HG02884 (cell line): ENCODE results near the gene AP1S3.
A peak's percentile ranks its signal among the peaks of the same experiment; 100 is the strongest.

Source experiments
- ATAC-seq: cut with Tn5 transposase; IDR thresholded peaks from one replicate; pipeline ENCODE4 v1.9.1; 2021; ENCODE audit warnings: mild to moderate bottlenecking, moderate library complexity; ENCODE audit not compliant: unreplicated experiment

The AP1S3 gene

DNA sequence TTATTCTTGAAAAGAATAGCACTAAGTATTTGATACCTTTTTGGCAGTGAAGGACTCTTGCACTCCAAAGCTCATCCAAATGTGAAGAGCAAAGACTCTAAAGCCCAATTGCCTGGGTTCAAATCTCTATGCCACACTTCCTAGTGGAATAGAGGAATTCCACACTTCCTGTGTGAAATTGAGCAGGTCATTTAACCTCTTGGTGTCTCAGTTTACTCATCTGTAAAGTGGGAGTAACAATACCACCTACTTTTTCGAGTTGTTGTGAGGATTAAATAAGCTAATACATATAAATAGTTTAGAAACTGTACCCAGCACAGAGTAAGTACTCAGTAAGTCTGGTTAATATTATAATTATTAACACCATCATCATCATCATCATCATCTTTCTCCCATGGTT, 72.6 kb downstream of the AP1S3 start:
- ATAC-seq = no peak

DNA sequence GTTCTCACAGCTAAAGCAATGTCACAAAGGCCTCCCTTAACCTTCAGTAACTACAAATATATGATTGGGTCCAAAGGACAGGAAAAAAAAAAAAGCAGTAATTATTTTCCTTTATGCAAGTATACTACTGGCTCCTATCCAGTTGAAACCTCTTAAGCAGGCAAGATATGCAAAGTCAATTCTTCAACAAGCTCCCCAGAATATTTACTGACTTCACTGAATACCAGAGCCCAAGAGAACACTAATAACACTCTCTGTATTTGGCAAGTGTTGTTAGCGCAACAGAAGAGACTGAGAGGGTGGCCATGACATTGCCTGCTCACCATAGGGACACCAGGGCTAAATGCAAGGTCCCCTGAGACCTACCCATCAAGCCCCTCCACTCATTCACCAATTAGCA, 74.5 kb downstream of the AP1S3 start:
- ATAC-seq = no peak

DNA sequence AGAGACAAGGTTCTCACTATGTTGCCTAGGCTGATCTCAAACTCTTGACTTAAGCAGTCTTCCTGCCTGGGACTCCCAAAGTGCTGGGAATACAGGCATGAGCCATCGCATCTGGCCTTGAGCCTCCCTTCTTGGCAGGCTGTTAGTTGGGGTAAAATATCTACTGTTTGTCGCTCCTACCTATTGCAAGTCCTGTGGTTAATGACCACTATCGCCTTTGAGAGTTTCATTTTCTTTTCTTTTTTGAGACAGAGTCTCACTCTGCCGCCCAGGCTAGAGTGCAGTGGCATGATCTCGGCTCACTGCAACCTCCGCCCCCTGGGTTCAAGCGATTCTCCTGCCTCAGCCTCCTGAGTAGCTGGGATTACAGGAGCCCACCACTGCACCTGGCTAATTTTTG, 75.6 kb downstream of the AP1S3 start:
- peak; percentile 66 for ATAC-seq

DNA sequence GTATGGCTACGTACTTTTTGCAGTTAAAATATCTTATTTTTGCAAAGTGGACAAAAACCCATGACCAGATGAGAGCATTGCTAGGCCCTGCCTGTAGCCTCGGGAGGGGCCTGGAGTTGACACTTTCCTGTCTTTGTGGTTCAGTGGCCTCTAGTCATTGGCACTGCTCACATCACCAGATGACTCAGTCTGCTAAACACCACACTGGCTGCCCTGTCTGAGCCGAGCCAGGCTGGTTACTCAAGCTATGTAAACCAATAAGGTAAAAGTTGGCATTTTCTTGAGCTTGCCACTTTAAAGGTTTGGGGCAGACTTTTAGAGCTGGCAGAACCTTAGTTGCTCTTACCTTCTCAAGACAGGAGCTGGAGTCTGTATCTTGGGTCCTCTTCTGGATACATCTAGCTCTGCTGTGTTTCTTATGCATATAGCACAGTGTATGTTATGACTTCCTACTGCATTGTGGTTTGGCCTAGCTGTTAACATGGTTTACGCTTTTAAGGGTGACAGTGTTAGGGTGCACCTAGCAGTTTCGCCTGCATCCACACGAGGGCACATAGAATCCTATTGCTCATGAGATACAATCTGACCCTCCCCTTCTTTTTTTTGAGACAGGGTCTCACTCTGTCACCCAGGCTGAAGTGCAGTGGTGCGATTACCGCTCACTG, 76.4 kb downstream of the AP1S3 start:
- ATAC-seq = peak; percentile 66

DNA sequence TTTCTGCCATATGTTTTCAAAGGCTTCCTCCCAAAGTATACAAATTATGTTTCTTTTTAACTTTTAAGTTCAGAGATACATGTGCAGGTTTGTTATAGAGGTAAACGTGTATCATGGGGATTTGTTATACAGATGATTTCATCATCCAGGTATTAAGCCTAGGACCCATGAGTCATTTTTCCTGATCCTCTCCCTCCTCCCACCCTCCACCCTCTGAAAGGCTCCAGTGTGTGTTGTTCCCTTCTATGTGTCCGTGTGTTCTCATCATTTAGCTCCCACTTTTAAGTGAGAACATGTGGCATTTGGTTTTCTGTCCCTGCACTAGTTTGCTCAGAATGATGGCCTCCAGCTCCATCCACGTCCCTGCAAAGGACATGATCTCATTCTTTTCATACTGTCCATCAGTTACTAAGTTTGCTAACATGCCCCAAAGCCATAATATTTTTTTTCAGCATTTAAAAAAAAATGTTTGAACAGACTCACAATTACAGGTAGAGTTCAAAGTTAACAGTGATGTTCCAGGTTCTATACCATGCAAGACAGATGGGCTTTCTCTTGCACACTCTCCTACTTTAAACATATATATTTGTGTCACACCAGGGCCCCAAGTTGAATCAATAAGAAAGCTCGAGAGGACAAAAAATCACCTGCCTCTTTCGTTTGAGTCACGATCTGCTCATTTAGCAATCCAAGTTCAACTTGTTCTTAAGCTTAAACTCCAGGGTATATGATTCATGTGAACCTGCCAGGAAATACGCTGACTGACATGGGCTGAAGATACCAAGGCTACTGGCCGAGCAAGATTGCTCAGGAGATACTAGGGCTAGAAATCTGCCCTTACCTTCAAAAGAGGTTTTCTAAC, 77.6 kb downstream of the AP1S3 start:
- no peak for ATAC-seq

DNA sequence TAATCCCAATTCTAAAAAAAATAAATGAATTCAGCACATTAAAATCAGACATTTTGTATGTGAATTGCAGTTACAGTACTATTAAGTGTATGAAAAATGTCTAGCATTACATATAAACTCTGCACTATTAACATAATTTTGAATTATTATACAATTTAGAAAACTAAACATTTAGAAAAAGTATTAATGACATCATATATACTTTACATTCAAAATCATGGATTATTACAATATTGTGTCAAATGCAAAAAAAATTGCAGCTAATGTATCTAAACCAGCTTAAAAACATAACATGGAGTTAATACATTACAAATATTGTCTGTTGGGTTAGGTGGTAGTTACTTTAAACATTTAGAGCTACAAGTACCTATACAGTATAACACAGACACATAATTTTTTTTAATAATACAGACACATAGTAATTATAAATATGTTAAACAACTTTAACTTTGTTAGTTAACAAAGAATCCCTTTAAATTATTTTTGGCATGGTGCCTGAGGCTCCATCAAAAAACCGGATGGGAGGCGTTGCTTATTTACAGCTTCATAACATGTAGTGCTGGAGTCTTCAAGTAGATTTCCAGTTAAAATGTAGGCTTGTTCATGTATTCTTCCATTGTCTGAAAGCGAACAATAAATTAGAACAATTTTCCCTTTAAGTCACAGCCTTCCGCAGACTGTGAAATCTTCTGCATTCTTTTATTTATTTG, 79.1 kb downstream of the AP1S3 start:
- ATAC-seq = no peak

DNA sequence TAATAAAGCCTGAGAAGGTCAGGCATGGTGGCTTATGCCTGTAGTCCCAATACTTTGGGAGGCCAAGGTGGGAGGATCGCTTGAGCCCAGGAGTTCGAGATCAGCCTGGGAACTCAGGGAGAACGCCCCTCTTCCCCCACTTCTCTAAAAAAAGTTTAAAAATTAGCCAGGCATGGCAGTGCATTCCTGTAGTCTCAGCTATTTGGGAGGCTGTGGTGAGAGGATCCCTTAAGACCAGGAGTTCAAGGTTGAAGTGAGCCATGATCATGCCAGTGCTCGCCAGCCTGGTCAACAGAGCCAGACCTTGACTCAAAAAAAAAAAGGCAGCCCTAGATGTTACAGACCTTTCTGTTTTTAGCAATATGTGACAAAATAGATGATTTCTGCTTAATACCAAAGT, 83.4 kb downstream of the AP1S3 start:
- ATAC-seq = no peak

DNA sequence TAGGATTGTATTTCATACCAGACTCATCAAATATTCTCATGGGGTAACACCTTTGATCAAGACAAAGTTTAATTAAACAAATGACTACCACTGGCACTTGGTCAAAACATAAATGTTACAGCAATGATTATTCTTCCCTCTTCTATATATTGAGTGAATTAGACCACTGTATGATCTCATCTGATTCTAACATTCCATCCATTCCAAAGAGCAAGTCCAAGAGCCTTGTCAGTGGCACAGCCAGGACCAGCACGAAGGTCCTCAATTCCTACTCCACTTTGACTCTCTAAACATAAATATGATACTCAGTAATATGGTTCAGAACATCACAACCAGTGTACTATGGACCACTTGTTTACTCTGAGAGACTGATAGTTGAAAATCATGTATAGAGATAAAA, 86.4 kb downstream of the AP1S3 start:
- ATAC-seq = no peak

DNA sequence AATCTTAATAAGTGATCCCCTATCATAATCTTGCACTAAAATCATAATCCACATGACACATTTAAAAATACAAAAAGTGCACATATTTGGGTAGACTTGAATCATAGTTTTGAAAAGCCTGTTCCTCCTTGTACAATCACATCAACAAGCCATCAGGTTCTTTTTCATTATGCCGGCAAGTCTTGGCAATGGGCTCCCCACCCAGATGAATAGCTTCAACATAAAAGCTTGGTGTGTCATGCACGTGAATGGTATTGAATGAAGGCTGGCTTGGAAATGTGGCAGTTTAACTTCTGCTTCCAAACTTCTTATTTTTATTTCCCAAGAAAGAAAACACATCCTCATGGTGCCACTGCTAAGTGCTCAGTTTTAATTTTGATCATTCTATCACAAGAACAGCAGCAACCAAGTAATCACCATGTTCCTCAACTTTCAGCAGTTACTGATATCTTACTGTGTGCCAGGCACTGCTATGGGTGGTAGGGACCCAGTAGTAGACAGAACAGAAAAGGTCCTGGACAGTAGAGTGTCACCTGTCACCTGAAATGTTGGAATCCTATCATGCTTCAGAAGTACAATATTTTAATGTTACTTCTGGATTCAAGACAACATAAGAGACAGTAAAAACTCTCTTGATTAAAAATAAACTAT, 89.9 kb downstream of the AP1S3 start:
- no peak for ATAC-seq

DNA sequence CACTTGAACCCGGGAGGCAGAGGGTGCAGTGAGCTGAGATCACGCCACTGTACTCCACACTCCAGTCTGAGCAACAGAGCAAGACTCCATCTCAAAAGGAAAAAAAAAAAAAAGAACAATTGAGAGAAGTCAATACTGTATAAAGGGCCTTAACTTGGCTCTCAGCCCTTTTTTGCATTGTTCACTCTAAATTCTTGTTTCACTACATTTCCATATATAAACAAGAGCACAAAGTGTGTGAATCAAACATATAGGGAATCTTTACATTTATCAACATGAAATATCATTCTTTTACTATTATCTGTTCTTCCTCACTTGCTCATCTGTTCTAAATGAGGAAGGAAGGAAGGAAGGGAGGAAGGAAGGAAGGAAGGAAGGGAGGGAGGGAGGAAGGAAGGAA, 90.8 kb downstream of the AP1S3 start:
- no peak for ATAC-seq

DNA sequence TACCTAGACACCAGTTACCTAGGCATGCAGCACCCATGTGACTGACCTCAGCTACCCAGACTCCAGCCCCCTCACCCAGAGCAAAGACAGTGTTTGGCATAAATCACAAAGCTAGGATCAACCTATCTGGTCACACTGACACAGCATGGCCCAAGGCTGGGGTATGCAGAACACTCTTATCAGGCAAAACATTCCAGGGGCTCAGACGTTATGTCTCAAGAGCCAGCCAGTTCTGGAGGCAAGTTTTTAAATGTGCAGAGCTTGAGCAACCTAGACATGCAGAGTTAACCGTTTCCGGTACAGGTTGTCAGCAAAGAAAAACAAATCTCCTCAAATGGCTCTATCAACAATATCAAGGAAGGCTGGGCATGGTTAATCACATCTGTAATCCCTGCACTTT, 92.8 kb downstream of the AP1S3 start:
- ATAC-seq = no peak

DNA sequence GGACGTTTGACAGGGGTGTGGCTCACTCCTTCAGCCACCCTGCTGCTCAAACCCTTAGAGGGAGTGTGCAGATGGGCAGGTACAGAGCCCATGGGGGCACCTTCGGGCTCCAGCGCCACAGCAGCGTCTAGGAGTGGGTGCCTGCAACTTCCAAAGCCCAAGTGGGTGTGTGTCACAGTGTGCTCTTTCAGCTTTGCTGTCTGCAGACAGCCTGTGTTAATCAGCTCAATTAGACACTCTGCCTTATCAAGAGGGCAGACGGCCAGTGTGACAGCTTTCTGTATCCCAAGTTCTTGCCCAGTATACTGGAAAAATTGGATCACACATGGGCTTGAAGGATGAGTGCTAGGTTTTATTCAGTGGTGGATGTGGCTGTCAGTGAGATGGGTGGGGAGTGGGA, 96.7 kb downstream of the AP1S3 start:
- no peak for ATAC-seq

DNA sequence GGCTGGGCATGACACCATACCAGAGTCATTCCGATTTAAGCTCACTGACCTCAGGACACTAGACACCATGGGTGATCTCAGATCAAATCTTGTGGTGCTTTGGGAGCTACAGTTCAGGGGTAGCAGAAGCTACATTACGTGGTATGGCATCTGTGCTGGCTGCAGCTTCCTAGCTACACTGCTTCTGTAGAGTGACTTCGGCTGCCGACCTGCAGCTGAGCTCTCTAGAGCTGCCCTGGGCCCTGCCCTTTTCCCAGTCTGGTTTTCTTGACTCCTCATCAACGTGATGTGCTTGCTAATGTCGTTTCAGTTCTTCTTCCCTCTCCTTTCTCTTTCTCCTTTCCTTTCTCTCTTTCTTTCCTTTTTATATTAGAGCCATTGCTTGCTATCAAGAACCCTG, 100.2 kb downstream of the AP1S3 start:
- no peak for ATAC-seq

DNA sequence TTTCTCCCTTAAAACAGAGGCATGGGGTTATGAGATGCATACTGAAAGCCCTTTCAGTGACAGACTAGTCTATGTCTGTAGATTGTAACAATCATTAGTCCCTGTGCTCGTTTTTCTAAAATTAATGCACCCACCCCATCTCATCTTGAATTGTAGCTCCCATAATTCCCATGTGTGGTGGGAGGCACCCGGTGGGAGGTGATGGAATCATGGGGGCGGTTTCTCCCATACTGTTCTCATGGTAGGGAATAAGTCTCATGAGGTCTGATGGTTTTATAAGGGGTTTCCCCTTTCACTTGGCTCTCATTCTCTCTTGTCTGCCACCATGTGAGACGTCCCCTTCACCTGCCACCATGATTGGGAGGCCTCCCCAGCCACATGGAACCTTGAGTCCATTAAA, 100.9 kb downstream of the AP1S3 start:
- ATAC-seq = no peak

DNA sequence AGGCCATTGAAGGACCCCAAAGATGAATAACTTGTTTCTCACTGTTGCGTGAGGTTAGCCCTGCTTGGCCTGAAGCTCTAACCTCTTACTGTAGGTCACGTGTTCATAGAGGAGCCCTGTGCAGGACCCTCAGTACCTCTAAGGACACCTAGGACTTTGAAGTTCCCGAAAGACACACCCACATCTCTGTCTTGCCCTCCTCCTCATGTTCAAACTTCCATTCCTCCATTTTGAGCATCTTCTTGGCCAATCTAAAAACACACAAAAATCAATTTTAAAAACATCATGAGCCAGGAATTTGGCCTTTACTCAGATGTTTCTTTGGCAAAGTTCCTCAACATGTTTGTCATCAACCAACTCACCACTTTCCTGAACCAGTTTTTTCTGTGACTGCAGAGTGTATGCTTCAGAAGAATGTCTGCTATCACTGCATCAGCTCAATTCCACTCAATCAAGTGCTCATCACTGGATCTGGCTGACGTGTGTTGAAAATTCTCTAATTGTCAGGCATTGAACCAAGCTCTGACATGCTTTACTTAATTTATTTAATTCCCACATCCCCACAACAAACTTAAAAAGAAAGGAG, 101.6 kb downstream of the AP1S3 start:
- no peak for ATAC-seq

DNA sequence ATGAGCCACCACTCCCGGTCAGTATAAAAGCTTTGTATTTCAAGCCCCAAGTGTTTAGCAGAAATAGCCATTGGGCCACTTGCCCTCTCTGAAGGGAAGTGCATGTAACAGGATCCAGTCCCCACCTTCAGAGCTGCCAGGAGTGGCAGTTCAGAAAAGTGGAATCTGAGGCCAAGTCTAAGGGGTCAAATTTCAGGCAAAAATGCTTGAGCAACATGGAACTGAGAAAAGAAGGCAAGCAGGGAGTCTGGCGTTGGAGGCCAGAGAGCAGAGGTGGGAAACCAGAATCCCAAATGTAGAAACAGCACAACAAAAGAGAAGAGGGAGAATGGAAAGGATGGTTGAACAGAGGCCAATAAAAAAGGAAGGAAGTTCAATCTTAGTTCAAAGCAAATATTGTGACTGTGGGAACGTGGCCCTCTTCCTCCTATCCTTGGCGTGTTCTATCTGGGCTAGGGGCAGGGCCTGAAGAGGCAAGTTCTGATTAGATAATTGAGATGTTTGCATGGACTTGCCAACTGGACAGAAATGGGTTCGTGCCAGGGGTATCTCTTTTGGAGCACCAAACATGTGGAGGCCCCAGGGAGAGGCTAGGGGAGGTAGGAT, 102.2 kb downstream of the AP1S3 start:
- no peak for ATAC-seq

DNA sequence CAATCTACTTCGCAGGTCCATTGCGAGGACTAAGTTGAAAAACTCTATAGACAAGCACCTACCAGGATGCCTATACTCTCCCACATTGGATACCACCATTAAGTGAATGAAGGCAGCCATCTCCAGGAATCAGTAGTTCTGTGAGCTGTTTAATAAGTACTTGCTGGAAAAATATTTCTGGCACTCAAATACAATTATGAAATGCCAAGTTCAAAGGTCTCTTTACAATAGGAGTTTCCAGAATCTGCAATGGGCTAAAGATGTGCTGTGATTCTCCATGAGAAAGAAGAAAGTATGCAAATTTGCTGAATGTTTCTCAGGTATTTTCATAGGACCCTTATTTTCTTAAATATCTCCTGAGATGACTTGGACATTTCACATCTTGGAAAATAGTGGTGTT, 103.0 kb downstream of the AP1S3 start:
- no peak for ATAC-seq

DNA sequence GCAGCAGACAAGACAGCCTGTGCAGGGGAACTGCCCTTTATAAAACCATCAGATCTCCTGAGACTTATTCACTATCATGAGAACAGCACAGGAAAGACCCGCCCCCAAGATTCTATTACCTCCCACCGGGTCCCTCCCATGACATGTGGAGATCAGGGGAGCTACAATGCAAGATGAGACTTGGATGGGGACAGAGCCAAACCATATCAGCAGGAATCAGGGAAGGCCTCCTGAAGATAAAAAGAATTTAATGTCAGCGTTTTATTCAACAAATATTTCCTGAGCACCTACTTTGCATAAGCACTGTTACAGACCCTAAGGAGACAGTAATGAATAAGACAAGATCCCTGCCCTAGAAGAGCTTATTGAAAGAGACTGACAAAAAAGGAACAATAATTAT, 105.0 kb downstream of the AP1S3 start:
- no peak for ATAC-seq

DNA sequence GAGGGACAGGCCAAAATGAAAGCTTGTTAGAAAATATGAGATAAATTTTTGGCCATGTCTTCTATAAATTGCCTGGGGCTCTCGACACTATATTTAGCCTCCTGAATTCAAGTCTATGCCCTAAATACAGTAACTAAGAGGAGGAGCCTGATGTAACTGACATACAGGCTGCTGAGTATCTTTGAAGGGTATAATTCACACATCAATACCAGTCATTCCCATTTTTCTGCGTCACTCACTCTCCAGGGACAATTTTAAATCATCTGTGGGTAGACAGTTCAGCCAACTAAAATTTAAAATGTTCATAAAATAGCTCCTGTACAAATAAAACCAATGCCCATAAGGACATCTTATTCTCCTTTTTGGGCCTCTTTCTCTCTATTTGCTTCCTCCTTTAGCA, 105.9 kb downstream of the AP1S3 start:
- ATAC-seq = no peak

DNA sequence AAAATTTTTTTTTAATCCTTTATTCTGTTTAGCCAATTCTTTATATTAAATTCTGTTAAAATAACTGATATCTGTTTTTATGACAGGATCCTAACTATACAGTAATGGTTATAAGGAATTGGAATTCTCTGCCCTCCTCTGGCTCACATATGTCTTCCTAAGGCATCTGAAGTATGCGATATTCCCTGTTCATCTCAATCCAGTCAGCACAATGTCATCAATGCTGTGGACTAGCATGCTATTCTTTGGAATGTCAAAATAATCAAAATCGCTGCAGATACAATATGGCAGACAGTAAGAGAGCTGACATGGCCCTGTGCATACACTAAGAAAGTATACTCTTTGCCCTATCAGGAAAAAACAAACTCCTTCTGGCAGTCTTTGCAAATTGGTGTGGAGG, 107.6 kb downstream of the AP1S3 start:
- no peak for ATAC-seq

DNA sequence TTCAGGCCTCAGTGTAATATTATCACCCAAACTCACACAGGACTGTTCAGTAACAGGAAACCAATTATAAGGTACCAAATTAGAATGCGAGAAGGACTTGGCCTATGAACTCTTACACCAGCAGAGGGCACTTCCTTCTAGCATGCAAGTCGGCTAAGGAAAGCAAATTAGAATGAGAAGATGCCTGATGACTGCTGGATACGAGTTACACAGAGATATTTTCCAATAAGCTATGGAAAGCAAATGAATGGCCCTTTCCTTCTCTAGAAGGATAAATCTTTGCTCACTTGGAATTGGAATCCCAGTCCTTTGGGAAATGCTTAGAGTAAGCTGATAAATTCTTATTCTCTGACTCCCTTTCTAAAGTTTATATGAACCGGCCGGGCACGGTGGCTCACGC, 109.8 kb downstream of the AP1S3 start:
- ATAC-seq = peak; percentile 94
